NOMO-1 treated with dmso at 0.1 percent for 144 hours (cell line): ENCODE data around the gene MRPS11.
"Not testable (repeated sequence)": the region's sequence is repeated elsewhere in the genome, so short reads cannot be mapped to it uniquely, and the experiment has no call there.

Experiments used
- DNase-seq: peaks from one replicate; lab custom pipeline; 2025; ENCODE audit not compliant: unreplicated experiment; lab: John Stamatoyannopoulos, UW

MRPS11 gene

GRCh38 chr15:88489321-88489720 is 21.8 kb downstream of the MRPS11 start:
- DNase-seq, result no peak

- no peak for DNase-seq
Measured at GRCh38 chr15:88490036-88490435, 22.5 kb downstream of the MRPS11 start.

- DNase-seq, result no peak
Measured at GRCh38 chr15:88491158-88491557, 23.6 kb downstream of the MRPS11 start.

- no peak for DNase-seq
Measured at GRCh38 chr15:88493844-88494243, 26.3 kb downstream of the MRPS11 start.

GRCh38 chr15:88497109-88497765 is 29.7 kb downstream of the MRPS11 start:
- DNase-seq, result no peak

- no peak for DNase-seq
Measured at GRCh38 chr15:88498996-88499395, 31.5 kb downstream of the MRPS11 start.

- no peak for DNase-seq
Measured at GRCh38 chr15:88504445-88504844, 36.9 kb downstream of the MRPS11 start.

- no peak for DNase-seq
Measured at GRCh38 chr15:88505721-88506120, 38.2 kb downstream of the MRPS11 start.

- DNase-seq, result no peak
Measured at GRCh38 chr15:88506628-88507027, 39.1 kb downstream of the MRPS11 start.

- DNase-seq, result no peak
Measured at GRCh38 chr15:88509321-88509720, 41.8 kb downstream of the MRPS11 start.

GRCh38 chr15:88509964-88510363 is 42.5 kb downstream of the MRPS11 start:
- DNase-seq, result no peak

GRCh38 chr15:88511161-88511560 is 43.7 kb downstream of the MRPS11 start:
- no peak for DNase-seq

- no peak for DNase-seq
Measured at GRCh38 chr15:88512078-88512477, 44.6 kb downstream of the MRPS11 start.

GRCh38 chr15:88512601-88513000 is 45.1 kb downstream of the MRPS11 start:
- DNase-seq, result no peak

GRCh38 chr15:88513195-88513594 is 45.7 kb downstream of the MRPS11 start:
- DNase-seq, result no peak

- DNase-seq, result no peak
Measured at GRCh38 chr15:88518903-88519302, 51.4 kb downstream of the MRPS11 start.

GRCh38 chr15:88524094-88524493 is 56.6 kb downstream of the MRPS11 start:
- DNase-seq, result not testable (repeated sequence)

GRCh38 chr15:88525418-88525817 is 57.9 kb downstream of the MRPS11 start:
- DNase-seq, result no peak

- DNase-seq, result no peak
Measured at GRCh38 chr15:88526247-88526879, 58.9 kb downstream of the MRPS11 start.

- no peak for DNase-seq
Measured at GRCh38 chr15:88529021-88529630, 61.6 kb downstream of the MRPS11 start.
